Stomach (tissue), 4 donors: ENCODE measurements around the gene DUOX2.

ENCODE experiments used
- POLR2A ChIP-seq, 4 donors: fragments of 450-650 bp; IDR thresholded peaks; one replicate each; pipeline ENCODE4 v1.6.1; 2016; ENCODE audit warnings: antibody characterized with exemption in 4 of 4, control low read depth in 2 of 4, mild to moderate bottlenecking in 1 of 4, moderate library complexity in 1 of 4
- POLR2AphosphoS5 ChIP-seq, 3 donors: sonication (generic); formaldehyde crosslinking; IDR thresholded peaks; one replicate each; pipeline ENCODE4 v1.6.1; 2016; ENCODE audit warnings: antibody characterized with exemption in 3 of 3
- TF ChIP-seq, protein P1 (sequence below), 7 experiments: fragments of 450-650 bp in 4 of 7; fragments of 200-600 bp in 3 of 7; sonication (generic) in 3 of 7; IDR thresholded peaks; one replicate each; pipeline ENCODE4 v1.5.1; 2016 to 2019; ENCODE audit warnings: antibody characterized with exemption in 7 of 7, control low read depth in 2 of 7, mild to moderate bottlenecking in 1 of 7

DNA sequence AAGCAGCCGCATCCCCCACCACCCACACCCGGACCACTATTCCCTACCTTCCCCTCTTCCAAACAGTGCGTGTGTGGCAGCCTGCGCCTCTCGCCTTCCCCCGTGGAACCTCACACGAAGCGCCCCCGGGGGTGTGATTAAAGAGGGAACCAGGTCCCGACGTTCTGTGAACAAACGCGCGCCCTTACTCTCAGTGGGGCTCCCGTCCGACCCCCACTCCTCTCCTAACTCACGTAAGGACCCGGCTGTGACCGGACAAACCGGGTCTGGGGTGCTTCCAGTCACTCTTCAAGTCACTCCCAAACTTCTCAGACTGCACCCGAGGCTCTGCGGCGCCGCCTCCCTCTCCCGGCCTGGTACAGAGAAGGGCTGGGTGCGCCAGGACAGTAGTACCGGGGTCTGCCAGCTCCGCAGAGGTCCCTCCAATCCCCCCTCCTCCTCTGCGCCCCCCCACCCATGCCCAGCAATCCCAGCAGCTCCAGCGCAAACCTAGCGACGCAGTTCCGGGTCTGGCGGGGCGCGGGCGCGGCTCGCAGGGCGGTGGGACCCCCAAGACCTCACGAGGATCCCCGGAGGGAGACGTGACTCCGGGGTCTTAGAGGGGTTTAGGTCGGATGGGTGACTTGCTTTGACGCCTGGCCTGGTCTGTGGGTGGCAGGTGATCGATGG, 15.1 kb upstream of the DUOX2 start:
- TF ChIP-seq POLR2A (IDR thresholded peaks at IDR 0.05) (no peak), POLR2AphosphoS5 (IDR thresholded peaks at IDR 0.05) (no peak)
- TF ChIP-seq, protein P1, sequence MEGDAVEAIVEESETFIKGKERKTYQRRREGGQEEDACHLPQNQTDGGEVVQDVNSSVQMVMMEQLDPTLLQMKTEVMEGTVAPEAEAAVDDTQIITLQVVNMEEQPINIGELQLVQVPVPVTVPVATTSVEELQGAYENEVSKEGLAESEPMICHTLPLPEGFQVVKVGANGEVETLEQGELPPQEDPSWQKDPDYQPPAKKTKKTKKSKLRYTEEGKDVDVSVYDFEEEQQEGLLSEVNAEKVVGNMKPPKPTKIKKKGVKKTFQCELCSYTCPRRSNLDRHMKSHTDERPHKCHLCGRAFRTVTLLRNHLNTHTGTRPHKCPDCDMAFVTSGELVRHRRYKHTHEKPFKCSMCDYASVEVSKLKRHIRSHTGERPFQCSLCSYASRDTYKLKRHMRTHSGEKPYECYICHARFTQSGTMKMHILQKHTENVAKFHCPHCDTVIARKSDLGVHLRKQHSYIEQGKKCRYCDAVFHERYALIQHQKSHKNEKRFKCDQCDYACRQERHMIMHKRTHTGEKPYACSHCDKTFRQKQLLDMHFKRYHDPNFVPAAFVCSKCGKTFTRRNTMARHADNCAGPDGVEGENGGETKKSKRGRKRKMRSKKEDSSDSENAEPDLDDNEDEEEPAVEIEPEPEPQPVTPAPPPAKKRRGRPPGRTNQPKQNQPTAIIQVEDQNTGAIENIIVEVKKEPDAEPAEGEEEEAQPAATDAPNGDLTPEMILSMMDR (IDR thresholded peaks at IDR 0.05), result no peak
